BLaER1 (cell line): Measurements from ENCODE around the gene IQSEC1.

Source experiments
- H3K27ac ChIP-seq: shearing (Covaris generic); formaldehyde crosslinking; 2 replicates; pipeline ENCODE4 v1.8.1; 2022
- H3K27me3 ChIP-seq: shearing (Covaris generic); formaldehyde crosslinking; 2 replicates; pipeline ENCODE4 v1.8.1; 2022
- H3K36me3 ChIP-seq: shearing (Covaris generic); formaldehyde crosslinking; 2 replicates; pipeline ENCODE4 v1.8.1; 2022
- H3K4me1 ChIP-seq: shearing (Covaris generic); formaldehyde crosslinking; 2 replicates; pipeline ENCODE4 v1.8.1; 2022
- H3K4me2 ChIP-seq: shearing (Covaris generic); formaldehyde crosslinking; 2 replicates; pipeline ENCODE4 v1.8.1; 2022
- H3K4me3 ChIP-seq: shearing (Covaris generic); formaldehyde crosslinking; 2 replicates; pipeline ENCODE4 v1.8.1; 2022
- H3K9ac ChIP-seq: shearing (Covaris generic); formaldehyde crosslinking; 2 replicates; pipeline ENCODE4 v1.8.1; 2022
- H3K9me3 ChIP-seq: shearing (Covaris generic); formaldehyde crosslinking; 2 replicates; pipeline ENCODE4 v1.8.1; 2022
- H4K20me1 ChIP-seq: shearing (Covaris generic); formaldehyde crosslinking; 2 replicates; pipeline ENCODE4 v1.8.1; 2022
- Cebpa-rat ChIP-seq: shearing (Covaris generic); IDR thresholded peaks from 2 replicates; pipeline ENCODE4 v1.8.1; 2022

Gene IQSEC1

GRCh38 chr3:13107661-13108060, 34.4 kb upstream of the IQSEC1 start:
- Histone ChIP-seq H3K4me1 (peaks cover 75% of the 10 kb centered on the region), H3K4me3 (no peak overlapping the region), H3K27me3 (no peaks in the 10 kb centered on the region), H3K36me3 (no peaks in the 10 kb centered on the region), H4K20me1 (no peaks in the 10 kb centered on the region), H3K9me3 (no peaks in the 10 kb centered on the region), H3K4me2 (no peak overlapping the region), H3K27ac (no peak overlapping the region), H3K9ac (no peak overlapping the region)
- TF ChIP-seq Cebpa-rat = no peak

DNA sequence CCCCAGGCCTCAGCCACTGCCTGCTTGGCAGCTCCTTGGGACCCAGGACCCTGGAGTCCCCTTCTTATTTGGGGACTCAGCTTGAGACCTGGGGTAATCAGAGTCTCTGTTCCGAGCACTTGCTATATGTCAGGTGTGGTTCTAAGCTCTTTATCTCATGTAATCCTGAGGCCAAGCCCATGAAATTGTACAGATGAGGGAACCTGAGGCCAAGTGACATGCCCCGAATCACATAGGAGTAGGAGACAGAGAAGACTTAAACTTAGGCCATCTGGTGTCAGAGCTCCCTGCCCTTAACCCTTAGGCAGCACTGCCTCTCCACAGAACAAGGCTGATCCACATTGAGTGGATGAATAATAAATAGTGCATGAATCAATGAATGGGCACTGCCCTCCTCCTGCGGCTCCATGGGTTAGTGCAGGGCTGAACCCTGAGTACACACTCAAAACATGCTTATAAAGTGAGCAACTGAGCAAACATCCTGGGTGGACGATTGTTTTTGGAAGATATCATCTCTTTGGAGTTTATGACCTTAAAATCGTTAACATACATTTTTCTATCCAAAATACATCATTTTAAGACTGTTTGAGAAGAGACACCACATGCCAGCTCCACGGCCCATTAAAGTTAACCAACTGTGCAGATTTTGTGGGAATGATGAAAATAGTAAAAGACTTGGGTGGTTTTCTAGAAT, 33.2 kb upstream of the IQSEC1 start:
- no peak overlapping the region for H3K9ac ChIP-seq
- H3K9me3 ChIP-seq = no peaks in the 10 kb centered on the region
- H3K4me1 ChIP-seq = peaks cover 70% of the 10 kb centered on the region
- H4K20me1 ChIP-seq = no peaks in the 10 kb centered on the region
- H3K36me3 ChIP-seq = no peaks in the 10 kb centered on the region
- peak overlapping the region; percentile 17 for H3K4me2 ChIP-seq
- H3K27ac ChIP-seq = no peak overlapping the region
- H3K27me3 ChIP-seq = no peaks in the 10 kb centered on the region
- no peak overlapping the region for H3K4me3 ChIP-seq
- TF ChIP-seq Cebpa-rat = no peak

GRCh38 chr3:13105896-13106250, 32.6 kb upstream of the IQSEC1 start:
- no peak for TF ChIP-seq Cebpa-rat
- Histone ChIP-seq H4K20me1 (no peaks in the 10 kb centered on the region), H3K27me3 (no peaks in the 10 kb centered on the region), H3K9me3 (no peaks in the 10 kb centered on the region), H3K9ac (no peak overlapping the region), H3K4me2 (peak overlapping the region; percentile 17), H3K4me1 (peaks cover 64% of the 10 kb centered on the region), H3K36me3 (no peaks in the 10 kb centered on the region), H3K4me3 (no peak overlapping the region), H3K27ac (no peak overlapping the region)

DNA sequence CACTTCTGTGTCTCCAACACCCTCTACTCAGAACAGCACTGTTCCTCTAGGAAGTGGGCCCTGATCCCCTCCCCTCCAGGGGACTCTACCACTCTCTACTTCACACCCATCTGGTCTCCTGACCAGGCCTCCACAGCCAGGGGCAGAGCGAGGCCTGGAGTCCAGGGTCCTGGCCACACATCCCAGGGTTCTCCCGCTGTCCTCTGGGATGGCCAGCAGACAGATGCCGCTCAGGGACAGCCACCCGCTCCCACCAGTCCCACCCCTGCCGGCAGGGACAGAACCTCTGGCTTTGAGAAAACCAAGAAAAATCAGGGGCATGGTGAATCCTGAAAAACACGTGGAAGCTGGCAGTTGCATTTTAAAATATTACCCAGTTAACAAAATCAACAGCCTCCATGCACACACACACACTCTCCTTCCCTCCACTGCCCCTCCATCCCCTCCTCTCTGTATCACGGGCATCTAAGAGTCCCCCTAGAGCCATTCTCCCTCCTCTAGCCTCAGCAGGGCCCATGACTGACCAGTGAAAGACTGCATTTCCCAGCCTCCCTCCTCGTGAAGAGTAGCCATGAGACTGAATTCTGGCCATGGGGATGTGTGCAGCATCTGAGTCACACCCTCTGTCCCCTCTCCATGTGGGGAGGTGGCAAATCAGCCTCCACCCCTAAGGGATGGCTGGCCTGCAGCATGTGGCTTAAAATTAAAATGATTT, 32.1 kb upstream of the IQSEC1 start:
- Histone ChIP-seq H3K4me3 (no peak overlapping the region), H4K20me1 (no peaks in the 10 kb centered on the region), H3K27me3 (no peaks in the 10 kb centered on the region), H3K4me1 (peaks cover 59% of the 10 kb centered on the region), H3K9me3 (no peaks in the 10 kb centered on the region), H3K27ac (no peak overlapping the region), H3K4me2 (0 out of 2 replicates have a peak overlapping the region, but pooled peaks have one; percentile 17), H3K36me3 (no peaks in the 10 kb centered on the region), H3K9ac (no peak overlapping the region)
- TF ChIP-seq Cebpa-rat = no peak

DNA sequence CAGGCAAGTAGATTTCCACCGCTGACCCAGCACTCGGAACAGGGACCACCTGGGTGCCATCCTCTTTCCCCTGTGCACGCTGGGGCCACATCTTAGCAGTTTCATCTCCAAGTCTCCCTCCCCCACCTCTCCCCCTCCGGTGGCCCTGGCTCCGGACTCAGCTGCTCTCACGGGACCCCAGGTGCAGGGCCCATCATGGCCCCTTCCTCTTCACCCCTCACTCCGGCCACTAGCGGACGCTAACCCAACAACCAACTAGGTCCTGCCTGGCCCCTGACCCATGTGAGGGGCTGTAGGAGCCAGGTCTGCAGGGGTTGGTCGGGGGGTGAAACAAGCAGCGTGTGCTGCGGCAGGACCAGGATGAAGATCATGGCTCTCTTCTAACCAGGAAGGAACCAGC, 31.3 kb upstream of the IQSEC1 start:
- no peaks in the 10 kb centered on the region for H3K36me3 ChIP-seq
- TF ChIP-seq Cebpa-rat = no peak

GRCh38 chr3:13103416-13104058, 30.3 kb upstream of the IQSEC1 start:
- H3K4me2 ChIP-seq = peak overlapping the region; percentile 52; the same call in 1 of the 2 replicates

More for the DNA sequence above, 31.3 kb upstream of the IQSEC1 start:
- no peak overlapping the region for H3K27ac ChIP-seq
- H3K9me3 ChIP-seq = no peaks in the 10 kb centered on the region
- H3K4me2 ChIP-seq = peak overlapping the region; percentile 15; the same call in 1 of the 2 replicates
- H4K20me1 ChIP-seq = no peaks in the 10 kb centered on the region
- peaks cover 58% of the 10 kb centered on the region for H3K4me1 ChIP-seq
- no peaks in the 10 kb centered on the region for H3K27me3 ChIP-seq
- no peak overlapping the region for H3K9ac ChIP-seq
- H3K4me3 ChIP-seq = no peak overlapping the region

GRCh38 chr3:13102386-13103345, 29.4 kb upstream of the IQSEC1 start:
- Histone ChIP-seq H3K9ac (peak overlapping the region; percentile 40; the same call in 1 of the 2 replicates), H3K27me3 (no peaks in the 10 kb centered on the region), H3K4me2 (peak overlapping the region; percentile 52), H3K4me1 (peaks cover 68% of the 10 kb centered on the region), H3K27ac (no peak overlapping the region), H3K36me3 (no peaks in the 10 kb centered on the region), H4K20me1 (no peaks in the 10 kb centered on the region), H3K4me3 (no peak overlapping the region), H3K9me3 (no peaks in the 10 kb centered on the region)
- TF ChIP-seq Cebpa-rat = no peak

More at GRCh38 chr3:13103416-13104058, 30.3 kb upstream of the IQSEC1 start:
- Histone ChIP-seq H3K27me3 (no peaks in the 10 kb centered on the region), H3K27ac (no peak overlapping the region), H3K36me3 (no peaks in the 10 kb centered on the region), H3K4me3 (no peak overlapping the region), H3K9ac (no peak overlapping the region), H3K9me3 (no peaks in the 10 kb centered on the region), H3K4me1 (peaks cover 61% of the 10 kb centered on the region), H4K20me1 (no peaks in the 10 kb centered on the region)
- TF ChIP-seq Cebpa-rat = no peak

DNA sequence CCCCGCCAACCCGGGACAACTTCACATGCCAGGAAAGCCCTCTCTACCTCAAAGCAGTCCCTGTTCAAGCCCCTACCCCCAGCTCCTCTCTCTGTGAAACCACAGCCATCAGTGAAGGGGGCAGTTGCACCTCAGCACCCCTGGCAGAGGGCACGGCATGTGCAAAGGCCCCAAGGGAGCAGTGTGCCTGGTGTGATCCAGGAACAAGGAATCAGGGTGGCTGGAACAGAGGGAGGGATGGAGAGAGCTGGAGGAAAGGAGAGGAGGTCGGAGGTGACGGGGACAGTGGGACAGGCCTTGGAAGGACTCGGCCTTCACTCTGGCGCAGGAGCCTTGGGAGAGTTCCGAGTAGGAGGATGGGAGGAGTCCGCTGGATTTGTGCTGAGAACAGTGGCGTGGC, 26.5 kb upstream of the IQSEC1 start:
- H3K27ac ChIP-seq = no peak overlapping the region
- TF ChIP-seq Cebpa-rat = no peak
- H3K36me3 ChIP-seq = no peaks in the 10 kb centered on the region
- H3K27me3 ChIP-seq = no peaks in the 10 kb centered on the region
- H4K20me1 ChIP-seq = no peaks in the 10 kb centered on the region
- no peak overlapping the region for H3K4me3 ChIP-seq
- no peak overlapping the region for H3K9ac ChIP-seq
- no peaks in the 10 kb centered on the region for H3K9me3 ChIP-seq
- peaks cover 65% of the 10 kb centered on the region for H3K4me1 ChIP-seq
- peak overlapping the region; percentile 46 for H3K4me2 ChIP-seq
